A549 (cell line): ENCODE measurements around the gene DENND5A.

Experiments
- CTCF ChIP-seq: fragments of >200 bp; sonication (Bioruptor Twin); formaldehyde crosslinking; IDR thresholded peaks from 3 replicates; pipeline ENCODE4 v1.5.1; 2016
- ESRRA ChIP-seq: fragments of 150-350 bp; IDR thresholded peaks from 2 replicates; pipeline ENCODE4 v1.6.1; 2014; ENCODE audit warnings: mild to moderate bottlenecking, low read length, borderline replicate concordance

DNA sequence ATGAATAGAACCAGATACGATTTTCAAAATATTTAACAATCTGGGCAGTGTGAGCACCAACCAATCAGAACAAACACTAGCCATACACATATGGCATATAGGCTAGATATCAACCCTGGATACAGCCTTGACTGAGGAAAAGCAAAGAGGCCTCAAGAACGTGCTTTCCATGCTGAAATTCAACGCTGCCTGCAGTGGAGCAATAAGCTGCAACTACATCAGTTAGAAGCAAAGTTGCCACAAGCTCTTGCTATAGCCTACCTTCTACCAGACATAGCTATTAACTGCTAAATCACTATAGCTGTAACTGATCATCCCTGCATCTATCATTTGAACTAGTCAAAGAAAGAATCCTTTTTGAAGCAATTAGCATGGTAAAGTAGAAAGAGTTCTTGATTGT lies 42.5 kb downstream of the DENND5A start:
- TF ChIP-seq ESRRA (no peak), CTCF (no peak)
